Measurements from ENCODE around the gene SLC9A5.

SLC9A5 gene

DNA sequence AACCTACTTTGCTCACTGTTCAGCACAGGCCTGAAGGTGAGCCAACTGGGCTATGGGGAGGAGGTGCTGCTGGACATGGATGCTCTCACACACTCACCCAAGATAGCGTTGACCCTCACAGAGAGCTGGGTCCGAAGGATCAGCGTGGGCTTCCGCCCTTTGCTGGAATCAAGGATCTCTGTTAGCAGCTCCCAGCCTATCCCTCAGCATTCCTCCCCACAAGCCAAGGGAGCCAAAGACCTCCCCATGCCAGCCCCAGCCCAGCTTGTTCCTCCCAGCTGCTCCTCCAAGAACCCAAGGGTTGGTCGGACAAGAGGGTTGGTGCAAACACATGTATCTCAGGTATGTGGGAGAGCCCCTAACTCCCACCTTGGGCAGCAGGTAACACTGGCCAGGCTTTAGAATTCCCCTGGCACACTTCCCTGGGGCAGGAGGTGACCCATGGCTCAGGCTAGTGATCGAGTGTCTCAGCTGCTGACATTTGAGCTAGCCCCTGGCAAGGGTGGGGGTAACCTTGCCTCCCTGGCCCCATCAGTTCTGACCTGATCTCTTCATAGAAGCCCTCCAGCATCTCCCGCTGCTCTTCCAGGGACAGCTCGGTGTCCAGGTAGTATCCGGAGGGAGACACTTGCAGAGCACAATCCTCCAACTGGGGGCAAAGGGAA, 9.8 kb upstream of the SLC9A5 start:
- no peak for DNase-seq

DNA sequence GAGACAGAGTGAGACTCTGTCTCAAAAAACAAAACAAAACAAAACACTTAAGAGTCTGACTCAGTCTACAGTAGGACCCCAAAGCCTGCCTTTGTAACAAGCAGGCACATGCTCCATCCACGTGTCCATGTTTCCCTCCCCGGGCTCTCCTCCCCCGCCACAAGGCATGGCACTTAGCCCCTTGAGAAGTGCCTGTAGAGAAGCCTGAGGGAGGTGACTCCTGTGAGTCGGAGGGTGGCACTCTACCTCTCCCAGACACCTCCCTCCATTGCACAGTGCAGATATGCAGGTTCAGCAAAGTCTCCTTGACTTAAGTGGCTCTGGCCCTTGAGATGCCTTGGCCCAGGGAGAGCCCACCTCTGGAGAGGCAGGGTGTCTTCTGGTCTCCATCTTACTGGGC, 8.3 kb upstream of the SLC9A5 start:
- DNase-seq = no peak

DNA sequence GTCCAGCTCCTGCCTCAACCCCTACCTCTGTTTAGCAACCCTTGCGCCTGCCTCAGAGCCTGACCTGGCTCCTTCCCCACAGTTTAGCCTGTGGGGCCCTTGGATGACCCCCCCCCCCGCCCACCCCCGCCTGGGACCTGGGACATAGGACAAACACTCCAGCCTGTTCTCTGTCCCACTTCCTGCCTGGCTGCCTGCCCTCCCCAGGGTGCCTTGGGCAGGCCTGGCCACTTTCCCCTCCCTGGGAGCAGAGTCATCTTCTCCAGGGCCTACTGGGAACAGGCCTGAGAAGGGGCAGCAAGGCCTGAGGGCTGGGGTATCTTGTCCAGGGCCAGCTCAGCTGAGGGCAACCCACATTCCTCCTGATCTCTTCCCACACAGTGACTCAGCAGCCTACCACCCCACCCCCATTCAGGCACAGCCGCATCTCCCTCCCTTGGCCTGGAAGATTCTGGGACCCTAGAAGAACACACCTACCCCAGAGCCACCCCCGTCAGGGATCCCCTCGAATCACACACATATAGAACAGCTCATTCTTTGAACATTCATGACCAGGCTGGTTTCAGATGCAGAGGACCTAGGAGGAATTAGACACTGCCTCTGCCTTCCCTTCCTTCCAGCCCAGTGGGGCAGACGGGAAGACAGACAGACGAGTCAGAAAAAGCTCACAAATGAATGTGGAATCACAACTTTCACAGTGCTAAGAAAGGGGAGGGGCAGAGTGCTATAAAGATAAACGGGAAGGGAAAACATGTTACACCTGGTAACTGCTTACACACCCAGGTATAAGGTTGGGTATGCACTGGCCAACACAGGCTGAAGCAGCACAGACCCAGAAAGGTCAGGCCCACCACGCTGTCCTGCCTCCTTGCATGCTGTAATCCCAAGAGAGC, 7.5 kb upstream of the SLC9A5 start:
- DNase-seq = no peak

DNA sequence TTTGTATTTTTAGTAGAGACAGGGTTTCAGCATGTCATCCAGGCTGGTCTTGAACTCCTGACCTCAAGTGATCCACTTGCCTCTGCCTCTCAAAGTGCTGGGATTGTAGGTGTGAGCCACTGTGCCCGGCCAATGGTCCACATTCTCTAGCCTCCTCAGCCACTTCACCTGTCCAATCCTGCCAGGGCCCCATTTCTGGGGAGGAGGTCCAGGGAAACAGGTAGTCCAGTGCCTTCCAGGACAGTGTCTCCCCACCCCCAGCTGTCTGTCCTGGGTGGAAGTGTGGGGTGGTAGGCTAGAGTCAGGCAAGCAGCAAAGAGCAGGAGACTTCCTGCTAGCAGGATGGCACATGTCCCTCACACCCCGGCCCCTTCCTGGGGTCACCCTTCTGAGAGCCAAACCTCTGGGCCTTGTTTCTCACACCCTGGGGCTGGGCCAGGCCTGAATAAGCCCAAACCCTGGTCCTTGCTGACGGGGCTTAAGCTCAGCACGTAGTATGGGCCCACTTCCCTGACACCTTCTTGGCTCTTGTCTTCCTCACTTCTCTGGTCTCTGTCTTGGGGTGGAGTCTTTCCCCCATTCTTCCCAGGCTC, 6.5 kb upstream of the SLC9A5 start:
- DNase-seq = no peak

DNA sequence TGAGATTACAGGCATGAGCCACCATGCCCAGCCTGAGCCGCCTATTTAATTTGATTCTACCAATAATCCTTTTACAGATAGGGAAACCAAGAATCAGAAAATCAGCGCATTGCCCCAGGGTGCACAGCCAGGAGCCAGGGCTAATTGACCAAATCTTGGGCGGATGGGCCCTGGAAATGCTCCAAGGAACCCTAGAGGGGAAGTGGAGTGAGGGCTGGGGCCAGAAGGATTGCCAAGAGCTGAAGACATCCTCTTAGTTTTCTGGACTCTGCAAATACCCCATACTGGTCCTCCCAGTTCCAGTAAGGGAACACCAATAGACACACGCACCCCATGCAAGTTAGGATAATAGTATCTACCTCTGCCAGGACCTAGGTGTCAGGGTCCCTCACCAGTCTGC, 5.3 kb upstream of the SLC9A5 start:
- no peak for DNase-seq

DNA sequence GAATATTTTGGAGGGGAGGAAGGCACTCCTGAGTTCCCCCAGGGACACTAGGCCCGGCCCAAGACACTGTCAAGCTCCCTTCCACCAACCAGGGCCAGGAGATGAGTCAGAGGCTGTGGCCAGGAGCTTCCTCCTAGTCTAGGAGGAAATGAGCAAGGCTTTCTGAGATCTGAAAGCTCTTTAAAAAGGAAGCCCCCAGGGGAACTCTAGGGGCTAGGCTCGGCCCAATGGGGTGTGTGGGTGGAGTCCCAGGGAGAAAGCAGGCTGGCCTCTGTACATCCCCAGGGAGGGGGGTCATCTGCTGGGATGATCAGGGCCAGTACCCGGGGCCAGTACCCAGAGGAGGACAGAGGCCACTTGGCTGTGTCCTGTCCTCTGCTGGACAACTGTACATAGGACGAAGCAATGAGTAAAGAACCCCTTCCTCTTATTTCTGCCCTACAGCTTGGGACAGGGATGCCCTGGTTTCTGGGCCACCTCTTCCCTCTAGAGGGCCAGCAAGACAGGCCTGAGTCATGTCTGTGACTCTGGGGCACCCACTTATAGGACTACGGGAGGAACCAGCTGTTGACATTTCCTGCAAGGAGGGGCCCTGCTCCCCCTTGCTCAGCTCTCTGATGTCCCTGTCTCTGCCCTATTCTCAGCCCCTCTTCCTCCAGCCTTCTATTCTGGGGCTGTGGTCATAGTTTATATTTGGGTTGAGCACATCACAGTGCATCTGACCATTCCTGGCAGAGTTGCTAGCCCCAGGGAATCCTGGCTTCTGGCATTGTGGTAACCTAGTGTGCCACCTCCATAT, 4.2 kb upstream of the SLC9A5 start:
- DNase-seq = no peak

DNA sequence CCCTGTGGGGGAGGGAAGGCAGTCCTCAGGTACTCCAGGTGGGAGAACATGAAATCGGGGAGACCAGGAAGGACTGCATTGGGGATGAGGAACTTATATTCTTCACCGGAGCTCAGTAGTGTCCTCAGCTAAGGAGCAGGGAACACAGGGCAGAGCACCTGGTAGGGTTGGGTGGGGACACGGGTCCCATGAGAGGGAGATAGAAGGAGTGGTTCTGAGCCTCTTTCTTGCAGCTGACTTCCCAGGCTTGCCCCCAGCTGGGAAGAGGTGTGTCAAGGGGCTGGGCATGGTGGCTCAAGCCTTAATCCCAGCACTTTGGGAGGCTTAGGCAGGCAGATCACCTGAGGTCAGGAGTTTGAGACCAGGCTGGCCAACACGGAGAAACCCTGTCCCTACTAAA, 3.6 kb upstream of the SLC9A5 start:
- no peak for DNase-seq

DNA sequence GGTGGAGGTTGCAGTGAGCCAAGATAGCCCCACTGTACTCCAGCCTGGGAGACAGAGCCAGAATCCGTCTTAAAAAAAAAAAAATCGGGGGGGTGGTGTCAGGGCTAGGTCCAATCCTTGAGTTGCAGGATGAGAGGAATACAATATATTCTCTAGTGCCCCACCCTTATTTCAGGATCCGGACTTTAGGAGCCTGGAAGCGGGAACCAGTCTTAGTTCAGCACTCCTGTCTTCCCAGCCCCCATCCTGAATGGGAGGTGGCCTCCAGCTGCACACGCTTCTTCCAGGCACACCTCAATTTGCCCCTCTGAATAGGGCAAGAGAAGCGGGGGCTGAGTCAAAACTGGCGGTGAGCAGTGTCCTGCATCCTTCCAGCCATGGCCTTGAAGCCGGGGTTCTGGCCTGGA, 3.1 kb upstream of the SLC9A5 start:
- no peak for DNase-seq

DNA sequence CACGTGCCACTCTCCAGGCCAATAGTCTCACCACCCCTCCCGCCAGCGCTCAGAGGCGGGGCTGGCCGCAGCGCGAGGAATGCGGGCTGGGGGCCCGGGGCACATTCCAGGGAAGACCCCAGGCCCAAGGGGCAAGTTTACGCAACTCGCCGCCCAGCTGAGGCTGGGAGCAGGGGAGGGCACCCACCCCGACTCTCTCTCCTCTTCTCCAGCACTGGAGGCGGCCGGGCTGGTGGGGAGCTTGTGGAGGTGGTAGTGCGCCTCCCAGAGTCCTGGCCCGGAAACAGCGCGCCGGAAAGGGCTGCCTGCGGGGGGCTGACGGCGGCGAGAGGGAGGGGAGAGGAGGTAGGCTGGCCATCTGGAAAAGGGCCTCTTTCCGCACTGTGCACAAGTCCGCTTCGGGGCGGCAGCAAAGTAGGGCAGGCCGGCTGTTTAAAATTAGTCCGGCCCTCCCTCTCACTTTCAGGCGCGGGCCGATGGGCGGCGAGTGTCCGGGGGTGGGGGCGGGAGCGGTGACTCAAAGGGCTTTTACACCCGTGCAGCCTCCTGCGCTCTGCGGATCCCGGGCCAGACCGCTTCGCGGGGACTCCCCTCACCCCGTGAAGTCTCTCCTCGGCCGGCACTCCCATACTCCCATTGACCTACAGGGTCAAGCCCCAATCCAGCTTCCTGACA, 2.6 kb upstream of the SLC9A5 start:
- peak; percentile 26 for DNase-seq

DNA sequence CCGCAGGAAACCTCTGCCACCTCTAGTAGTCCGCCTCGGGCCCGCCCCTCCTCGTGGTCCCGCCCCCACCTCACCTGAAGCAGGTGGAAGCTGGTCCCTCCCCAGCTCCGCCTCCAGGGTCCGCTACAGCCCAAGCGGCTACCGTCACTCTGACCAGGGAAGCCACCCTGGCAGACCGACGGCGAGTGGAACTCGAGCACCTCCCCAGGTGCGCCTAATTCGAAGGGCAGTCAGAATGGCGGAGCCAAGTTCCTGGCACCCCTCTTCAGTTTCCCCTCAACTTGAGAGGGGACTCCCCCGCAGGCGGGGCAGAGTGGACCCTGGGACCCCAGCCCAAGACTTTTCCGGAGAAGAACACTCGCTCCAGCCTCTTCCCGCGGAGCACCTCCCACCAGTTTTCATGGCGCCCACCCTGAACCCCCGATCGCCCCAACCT, 2.0 kb upstream of the SLC9A5 start:
- DNase-seq = peak; percentile 36

DNA sequence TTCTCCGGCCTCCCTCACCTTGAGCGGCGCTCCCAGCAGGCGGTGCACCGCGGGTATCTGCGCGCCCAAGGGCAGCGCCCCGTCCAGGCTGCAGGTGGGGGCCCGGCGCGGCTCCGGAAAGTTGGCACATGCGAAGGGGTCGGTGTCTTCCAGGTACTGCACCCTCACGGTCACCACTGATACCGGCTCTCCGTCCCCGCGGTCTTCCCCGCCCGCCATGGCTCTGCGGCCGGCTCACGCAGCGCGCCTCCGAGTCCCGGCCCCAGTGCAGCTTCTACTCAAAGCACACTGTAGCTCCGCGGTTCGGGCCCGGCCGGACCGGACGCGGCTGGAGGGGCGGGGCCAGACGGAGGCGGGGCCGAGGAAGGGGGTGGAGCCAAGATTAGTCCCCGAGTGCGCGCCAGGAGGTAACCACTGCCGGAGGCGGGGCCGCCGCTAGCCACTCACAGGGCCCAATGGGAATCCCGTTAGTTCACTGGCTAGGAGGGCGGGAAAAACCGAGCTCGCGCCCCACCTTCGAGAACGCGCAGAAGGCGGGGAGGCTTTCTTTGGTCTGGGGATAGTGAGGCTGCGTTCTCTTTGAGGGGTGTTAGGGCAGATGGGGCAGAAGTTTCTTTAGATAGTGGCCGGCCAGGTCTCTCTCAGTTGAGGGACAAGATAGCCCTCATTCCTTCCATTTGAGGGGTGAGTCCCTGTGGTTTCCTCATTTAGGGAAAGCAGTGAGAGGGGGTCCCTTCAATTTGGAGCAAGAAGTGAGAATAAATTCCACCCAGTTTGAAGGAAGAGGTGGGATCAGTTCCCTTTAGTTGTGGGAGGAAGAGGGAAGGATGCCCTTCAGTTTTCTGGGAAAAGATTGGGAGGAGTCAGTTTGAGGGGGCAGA, 1.3 kb upstream of the SLC9A5 start, which contains the start of gene FHOD1:
FHOD1 (minus strand) TSS at position 290 of the 881 bp plus-strand sequence; CDS start at position 219, 71 bp downstream.
- DNase-seq = peak; percentile 83

DNA sequence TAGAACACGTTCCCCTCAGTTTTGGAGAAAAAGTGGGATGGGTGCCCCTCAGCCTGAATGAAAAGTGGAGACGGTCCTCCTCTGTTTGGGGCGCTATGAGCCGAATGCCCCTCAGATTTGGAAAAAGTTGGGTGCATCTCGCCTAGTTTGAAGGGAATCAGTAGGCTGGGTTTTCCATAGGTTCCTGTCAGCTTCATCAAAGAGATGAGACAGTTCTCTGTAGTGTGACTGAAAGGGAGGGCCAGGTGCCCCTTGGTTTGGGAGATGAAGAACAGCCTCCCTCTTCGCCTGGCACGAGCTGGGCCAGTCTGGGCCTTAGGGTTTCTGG, 742 bp upstream of the SLC9A5 start:
- no peak for DNase-seq

DNA sequence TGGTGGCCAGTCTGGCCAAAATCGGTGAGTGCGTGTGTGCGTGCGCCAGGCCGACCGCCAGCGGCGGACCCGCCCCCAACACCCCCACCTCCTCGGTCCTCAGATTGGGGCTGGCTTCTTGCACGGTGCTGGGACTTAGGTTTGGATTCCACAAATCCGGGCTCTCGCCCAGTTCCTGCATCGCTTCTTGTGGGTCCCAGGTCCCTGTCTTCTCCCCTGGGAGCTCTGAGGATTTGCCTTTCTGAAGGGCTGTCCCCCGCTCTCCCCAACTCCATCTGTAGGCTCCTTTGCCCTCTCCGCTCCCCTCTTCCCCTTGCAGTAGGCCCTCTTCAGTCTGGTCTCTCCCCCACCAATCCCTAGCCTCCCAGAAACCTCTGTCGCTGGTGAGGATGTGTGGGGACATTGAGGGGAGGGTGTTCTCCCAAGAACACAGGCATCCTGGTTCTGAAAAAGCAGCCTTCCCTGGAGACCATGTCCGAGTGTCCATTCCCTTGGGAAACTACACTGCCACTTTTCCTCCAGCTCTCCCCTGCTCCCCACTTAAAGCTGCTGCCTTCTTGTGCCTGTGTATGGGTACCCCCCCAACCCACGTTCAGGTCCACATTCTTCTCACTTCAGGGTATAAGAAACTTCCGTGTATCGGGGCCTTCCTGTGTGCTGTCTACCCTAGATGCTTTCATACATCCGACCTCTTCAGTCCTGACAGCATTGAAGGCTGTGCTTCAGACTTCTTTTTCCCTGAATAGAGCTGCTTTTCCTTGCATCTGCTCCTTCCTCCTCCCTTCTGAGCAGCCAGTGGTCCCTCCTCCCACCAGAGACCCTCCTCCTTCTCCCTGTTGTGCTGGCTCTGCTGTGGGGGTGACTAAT, 632 bp downstream of the SLC9A5 start:
- no peak for DNase-seq

DNA sequence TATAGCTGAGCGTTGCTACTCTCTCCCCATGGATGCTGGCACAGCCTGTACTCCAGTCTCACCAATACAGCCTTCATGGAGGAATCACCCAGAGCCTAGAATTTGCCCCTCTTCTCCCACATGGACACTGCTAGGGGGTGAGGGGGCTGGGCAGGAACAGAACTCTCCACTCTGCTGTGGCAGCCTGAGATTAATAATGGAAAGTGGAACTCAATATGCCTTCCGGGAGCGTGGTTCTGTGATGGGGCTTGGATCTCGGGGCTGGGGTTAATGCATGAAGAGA, 1.2 kb downstream of the SLC9A5 start:
- DNase-seq = no peak

DNA sequence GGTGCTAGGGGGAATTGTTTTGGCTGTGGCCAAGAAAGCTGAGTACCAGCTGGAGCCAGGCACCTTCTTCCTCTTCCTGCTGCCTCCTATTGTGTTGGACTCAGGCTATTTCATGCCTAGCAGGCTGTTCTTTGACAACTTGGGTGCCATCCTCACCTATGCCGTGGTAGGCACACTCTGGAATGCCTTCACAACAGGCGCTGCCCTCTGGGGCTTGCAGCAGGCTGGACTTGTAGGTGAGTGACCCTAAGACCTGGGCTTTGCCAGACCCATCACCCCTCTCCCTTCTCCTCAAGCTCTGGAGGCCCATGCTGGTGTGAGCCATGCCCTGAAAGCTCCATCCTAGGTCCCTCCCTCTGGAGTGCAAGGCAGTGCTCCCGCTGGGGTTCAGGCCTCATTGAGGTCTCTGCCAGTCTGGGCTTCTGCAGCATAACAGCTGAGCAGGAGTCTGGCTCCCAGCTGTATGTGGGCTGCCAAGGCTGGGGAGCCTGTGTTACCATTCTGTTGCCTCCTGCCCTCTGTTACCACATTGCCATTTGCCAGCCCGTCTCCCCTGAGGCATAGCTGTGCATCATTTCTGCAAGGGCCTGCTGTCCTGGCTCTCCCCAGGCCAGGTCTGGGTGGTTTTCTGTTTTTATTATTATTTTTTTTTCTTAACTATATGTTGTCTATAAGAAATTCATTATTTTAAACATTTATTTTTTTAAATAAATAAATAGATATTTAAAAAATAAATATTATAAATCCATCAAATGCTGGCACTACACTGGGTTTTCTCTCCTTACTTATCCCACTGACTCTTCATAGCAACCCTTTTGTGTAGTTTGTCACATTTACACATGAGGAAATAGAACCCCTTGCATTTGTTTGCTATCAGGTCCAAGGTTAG, 4.1 kb downstream of the SLC9A5 start:
- DNase-seq = no peak

DNA sequence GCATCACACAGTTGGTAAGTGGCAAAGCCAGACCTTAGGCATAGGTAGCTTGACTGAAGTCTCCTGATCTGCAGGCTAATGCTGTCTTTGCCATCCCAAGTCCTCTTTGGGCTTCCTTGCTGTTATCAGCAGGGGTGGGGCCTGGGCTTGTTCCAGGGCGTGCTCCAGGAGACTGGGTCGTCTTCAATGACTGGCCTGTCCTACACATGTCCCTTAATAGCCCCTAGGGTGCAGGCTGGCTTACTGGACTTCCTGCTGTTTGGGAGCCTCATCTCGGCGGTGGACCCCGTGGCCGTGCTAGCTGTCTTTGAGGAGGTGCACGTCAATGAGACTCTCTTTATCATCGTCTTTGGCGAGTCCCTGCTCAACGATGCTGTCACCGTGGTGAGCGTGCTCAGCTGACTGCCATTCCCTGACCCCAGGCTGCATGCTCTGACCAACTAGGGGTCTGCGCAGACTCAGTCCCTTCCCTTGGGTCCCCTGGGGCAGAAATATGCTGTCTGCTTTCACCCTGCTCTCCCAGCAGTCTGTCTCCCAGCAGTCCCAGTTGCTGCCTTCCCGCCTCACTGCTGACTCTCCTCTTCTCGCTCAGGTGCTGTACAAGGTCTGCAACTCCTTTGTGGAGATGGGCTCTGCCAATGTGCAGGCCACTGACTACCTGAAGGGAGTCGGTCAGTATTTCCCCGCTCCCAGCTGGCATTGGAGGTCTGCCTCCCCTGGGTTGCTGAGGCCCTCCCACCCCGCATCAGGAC, 6.2 kb downstream of the SLC9A5 start:
- DNase-seq = no peak

DNA sequence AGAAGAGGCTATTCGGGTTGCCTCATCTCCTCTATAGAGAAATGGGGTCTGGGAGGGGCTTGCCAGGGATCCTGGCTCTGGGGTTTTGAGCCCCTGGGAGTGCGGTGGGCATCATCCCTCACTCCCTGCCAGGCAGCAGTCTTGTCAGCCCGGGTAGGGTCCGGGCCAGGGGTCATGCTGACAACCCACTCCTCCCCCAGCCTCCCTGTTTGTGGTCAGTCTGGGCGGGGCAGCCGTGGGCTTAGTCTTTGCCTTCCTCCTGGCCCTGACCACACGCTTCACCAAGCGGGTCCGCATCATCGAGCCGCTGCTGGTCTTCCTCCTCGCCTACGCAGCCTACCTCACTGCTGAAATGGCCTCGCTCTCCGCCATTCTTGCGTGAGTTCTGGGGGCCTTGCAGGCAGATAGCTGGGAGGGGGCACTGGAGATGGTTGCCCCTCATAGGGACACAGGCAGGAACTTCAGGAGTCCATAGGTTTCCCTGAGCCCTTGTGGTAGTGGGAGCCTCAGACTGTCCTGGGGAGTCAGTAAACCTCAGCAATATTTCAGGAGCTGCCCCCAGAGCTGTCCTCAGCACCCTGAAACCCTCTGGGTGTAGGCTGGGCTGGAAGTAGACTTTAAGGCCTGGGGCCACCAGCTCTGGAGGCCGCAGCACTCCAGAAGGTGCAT, 6.9 kb downstream of the SLC9A5 start:
- no peak for DNase-seq

DNA sequence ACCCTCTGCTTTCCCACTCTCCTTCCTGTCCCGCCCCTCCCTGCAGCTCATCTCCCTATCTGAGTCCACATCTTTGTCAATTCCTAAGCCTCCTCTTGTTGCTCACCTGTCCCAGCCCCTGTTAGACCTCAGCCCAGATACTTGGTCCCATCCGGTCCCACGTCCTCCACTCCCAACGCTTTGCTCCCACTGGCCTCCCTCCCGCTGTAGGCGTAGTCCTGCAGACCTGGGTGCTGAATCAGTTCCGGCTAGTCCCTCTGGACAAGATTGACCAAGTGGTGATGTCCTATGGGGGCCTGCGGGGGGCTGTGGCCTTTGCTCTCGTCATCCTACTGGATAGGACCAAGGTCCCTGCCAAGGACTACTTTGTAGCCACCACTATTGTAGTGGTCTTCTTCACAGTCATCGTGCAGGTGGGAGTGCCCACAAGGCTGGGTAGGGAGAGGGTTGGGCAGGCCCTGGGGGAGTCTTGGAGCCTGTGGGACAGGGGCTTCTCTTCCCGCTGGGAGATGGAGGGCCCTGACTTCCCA, 8.0 kb downstream of the SLC9A5 start:
- DNase-seq = no peak
